Subcutaneous adipose tissue (tissue), 4 donors: ENCODE measurements around the gene ZC3H6. TPM values are rescaled to one million over a fixed set of nuclear protein-coding genes. Genes with fewer than 3 reads are reported as not detected.

Experiments
- CTCF ChIP-seq: fragments of 450-650 bp; IDR thresholded peaks from one replicate; pipeline ENCODE4 v1.5.1; 2016; ENCODE audit warnings: low read depth, mild to moderate bottlenecking, control low read depth, antibody characterized with exemption, moderate library complexity
- total RNA-seq, 4 donors: library from RNA; depleted of rRNA; stranded (reverse); fragments of >200 nt; gene quantifications; one replicate each; pipeline ENCODE4 v1.1.0, GENCODE V29; 2016

The ZC3H6 gene
- total RNA-seq, 4 donors from 2014 or later, result 19.9 to 24.3 (median 20.2) TPM

DNA sequence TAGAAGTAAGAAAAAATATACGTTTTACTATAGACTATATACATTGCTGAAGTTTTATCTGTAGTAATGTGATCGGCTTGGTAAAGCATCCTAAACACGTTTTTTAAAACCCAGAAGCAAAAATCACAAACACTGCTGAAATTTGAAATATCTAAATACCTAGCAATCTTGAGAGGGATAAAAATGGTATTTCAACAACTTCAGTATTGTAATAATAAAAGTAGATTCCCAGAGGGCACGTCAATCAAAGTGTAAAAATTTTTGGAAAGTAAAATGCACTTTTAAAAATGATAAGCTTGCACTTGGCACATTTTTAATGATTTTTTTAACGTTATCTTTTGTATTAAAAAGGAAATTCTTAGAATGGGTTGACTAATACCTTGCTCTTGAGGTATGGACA is 1.6 kb downstream of the ZC3H6 start:
- TF ChIP-seq CTCF, result no peak

DNA sequence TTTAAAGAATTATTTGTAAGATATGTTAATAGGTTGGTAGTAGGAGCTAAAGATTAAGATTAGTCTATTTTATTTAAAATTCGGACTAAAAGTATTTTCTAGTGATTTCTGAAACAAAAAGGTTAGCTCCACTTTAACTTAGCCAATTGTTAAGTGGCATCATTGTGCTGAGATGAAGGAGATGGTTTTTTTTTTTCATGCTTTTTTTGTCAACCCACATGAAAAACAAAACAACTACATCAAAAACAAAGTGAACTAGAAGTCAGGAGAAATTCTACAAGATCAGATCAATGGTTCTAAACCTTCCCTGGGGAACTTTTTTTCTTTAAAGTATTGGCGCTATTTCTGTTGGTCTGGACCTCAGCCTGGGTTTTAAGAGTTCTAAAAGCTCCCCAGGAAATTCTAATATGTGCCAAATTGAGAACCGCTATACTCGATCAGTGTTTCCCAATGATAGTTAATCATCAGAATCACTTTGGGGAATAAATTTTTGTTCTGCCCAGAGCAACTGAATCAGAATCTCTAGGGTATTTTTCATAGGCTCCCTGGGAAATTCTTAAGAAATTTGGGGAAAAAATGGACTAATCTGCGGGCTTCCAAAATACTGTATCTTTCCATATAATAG is 2.3 kb downstream of the ZC3H6 start:
- TF ChIP-seq CTCF, result no peak

- TF ChIP-seq CTCF, result no peak
Measured at GRCh38 chr2:112290088-112290487, 14.7 kb downstream of the ZC3H6 start.

- no peak for TF ChIP-seq CTCF
Measured at GRCh38 chr2:112290648-112291047, 15.3 kb downstream of the ZC3H6 start.

DNA sequence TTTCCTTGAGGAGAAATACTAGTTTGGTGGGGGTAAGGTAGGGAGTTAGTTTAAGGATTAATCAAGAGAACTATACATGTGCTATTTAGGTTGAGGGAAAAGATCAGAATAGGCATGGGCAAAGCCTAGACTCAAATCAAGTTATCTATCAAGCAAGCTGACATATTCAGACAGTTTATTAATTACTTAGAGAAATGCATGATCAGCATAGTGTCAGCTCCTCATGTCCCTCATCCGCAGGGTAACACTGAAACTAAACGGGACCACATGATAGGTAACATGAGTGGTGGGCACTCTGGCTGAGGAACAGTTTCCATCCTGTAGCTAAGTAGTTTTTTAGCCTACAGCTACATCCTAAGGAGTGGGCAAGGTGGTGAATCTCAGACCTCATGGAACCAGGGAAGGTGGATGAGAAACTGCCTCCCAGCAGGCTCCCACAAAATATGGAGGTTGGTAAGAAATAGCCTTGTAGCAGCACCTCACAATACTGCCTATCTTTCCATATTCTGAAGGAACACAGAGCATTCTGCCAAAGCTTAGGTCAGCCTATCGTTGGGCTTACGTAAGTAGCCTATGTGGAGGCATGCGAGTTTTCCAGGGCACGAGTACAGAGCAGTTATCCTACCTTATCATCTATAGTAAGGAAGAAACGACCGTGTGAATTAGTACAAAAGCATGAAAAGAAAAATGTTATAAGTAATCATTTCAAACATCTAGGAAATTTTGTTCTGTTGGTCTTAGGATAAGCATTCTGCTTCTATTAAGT is 18.4 kb downstream of the ZC3H6 start:
- TF ChIP-seq CTCF, result no peak

DNA sequence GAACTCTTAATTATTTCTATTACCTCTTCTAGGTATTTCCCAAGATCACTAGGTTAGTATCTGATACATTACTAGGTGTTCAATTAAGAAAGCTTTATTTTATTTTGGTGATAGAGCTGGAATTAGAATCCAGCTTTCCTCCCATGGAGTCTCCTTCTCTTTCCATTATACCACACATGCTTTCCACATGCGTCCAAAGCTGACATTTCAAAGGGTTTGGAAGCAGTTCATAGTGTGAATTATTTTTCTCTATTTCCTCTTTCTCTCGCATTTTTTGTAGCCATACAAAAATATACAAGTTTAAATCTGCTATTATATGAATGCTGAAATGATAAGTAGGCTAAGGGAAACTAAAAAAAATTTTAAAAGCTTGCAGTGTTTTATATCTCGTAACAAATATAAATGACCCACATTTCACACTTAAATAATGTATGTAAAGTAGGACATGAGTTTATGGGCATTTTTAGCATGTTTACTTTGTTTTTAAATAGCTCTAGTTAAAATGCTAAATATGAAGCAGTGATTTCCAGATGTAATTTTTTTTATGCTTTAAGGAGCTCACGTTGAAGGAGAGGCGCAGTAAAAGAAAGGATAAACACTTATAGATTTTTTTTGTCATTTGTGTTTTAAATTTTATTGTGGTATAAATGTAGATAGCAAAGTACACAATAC is 20.1 kb downstream of the ZC3H6 start:
- TF ChIP-seq CTCF, result no peak

DNA sequence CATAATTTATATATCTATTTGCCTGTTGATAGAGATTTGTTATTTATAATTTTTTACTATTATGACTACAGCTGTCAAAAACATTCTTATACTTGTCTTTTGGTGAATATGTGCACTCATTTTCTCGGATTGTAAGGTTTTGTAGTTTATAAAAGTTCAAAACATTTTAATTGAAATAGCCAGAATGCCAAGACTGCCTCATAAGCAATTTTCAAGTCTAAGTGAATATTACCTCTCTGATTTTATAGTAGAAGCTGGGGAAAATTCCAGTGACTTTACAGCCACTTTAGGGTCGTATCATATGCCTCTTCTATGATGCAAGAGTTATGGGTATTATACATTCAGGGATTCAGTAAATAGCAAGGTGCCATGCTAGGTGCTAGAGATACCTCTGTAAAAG is 21.0 kb downstream of the ZC3H6 start:
- TF ChIP-seq CTCF, result no peak
